HG03432 (cell line): ENCODE data around the gene CYP11A1.
"Not testable (repeated sequence)": the region's sequence is repeated elsewhere in the genome, so short reads cannot be mapped to it uniquely, and the experiment has no call there.

ENCODE experiments used
- ATAC-seq: cut with Tn5 transposase; IDR thresholded peaks from one replicate; pipeline ENCODE4 v1.9.1; 2021; ENCODE audit warnings: mild to moderate bottlenecking, moderate library complexity; ENCODE audit not compliant: unreplicated experiment

The CYP11A1 gene

GRCh38 chr15:74376226-74376625 lies 8.8 kb upstream of the CYP11A1 start:
- ATAC-seq: no peak

GRCh38 chr15:74375303-74375693 lies 7.9 kb upstream of the CYP11A1 start:
- ATAC-seq: no peak

GRCh38 chr15:74374648-74375302 lies 7.3 kb upstream of the CYP11A1 start:
- no peak for ATAC-seq

GRCh38 chr15:74373731-74374647 lies 6.5 kb upstream of the CYP11A1 start:
- ATAC-seq: peak; percentile 75

GRCh38 chr15:74373056-74373650 lies 5.7 kb upstream of the CYP11A1 start:
- ATAC-seq: no peak

GRCh38 chr15:74370471-74370870 lies 3.0 kb upstream of the CYP11A1 start:
- no peak for ATAC-seq

- no peak for ATAC-seq
These were observed 2.3 kb upstream of the CYP11A1 start for GRCh38 chr15:74369756-74370155.

GRCh38 chr15:74369084-74369745 lies 1.8 kb upstream of the CYP11A1 start:
- no peak for ATAC-seq

GRCh38 chr15:74368121-74368520 lies 675 bp upstream of the CYP11A1 start:
- ATAC-seq: no peak

- no peak for ATAC-seq
These were observed 1.6 kb downstream of the CYP11A1 start for GRCh38 chr15:74365598-74366445.

GRCh38 chr15:74364936-74365597 lies 2.4 kb downstream of the CYP11A1 start:
- no peak for ATAC-seq

- ATAC-seq: no peak
These were observed 5.0 kb downstream of the CYP11A1 start for GRCh38 chr15:74362482-74362881.

- not testable (repeated sequence) for ATAC-seq
These were observed 6.6 kb downstream of the CYP11A1 start for GRCh38 chr15:74360855-74361254.

GRCh38 chr15:74359376-74359775 lies 8.1 kb downstream of the CYP11A1 start:
- ATAC-seq: not testable (repeated sequence)

GRCh38 chr15:74357514-74357913 lies 9.9 kb downstream of the CYP11A1 start:
- ATAC-seq: not testable (repeated sequence)

GRCh38 chr15:74356050-74356449 lies 11.4 kb downstream of the CYP11A1 start:
- not testable (repeated sequence) for ATAC-seq

- not testable (repeated sequence) for ATAC-seq
These were observed 13.5 kb downstream of the CYP11A1 start for GRCh38 chr15:74353992-74354391.

GRCh38 chr15:74352393-74352910 lies 15.0 kb downstream of the CYP11A1 start:
- ATAC-seq: no peak

- no peak for ATAC-seq
These were observed 15.8 kb downstream of the CYP11A1 start for GRCh38 chr15:74351670-74352069.
